H9 (cell line): Measurements from ENCODE around the gene NADK. TPM values are rescaled to one million over a fixed set of nuclear protein-coding genes. Genes with fewer than 3 reads are reported as not detected.

ENCODE experiments used
- DNase-seq: peaks from one replicate; pipeline ENCODE4 v3.0.0-alpha.2; 2017
- H2AFZ ChIP-seq: one replicate; pipeline ENCODE4 v1.6.1; 2013; ENCODE audit warnings: mild to moderate bottlenecking, low read length, control low read depth, moderate library complexity
- H2AK5ac ChIP-seq: 2 replicates; pipeline ENCODE4 v1.6.1; 2013; ENCODE audit warnings: low read length, control low read depth, mixed read lengths; ENCODE audit not compliant: insufficient read length
- H2BK120ac ChIP-seq: one replicate; pipeline ENCODE4 v1.6.1; 2013; ENCODE audit warnings: low read depth, mild to moderate bottlenecking, low read length, control low read depth, inconsistent platforms; ENCODE audit not compliant: poor library complexity, severe bottlenecking
- H2BK12ac ChIP-seq: 2 replicates; pipeline ENCODE4 v1.6.1; 2013; ENCODE audit warnings: low read length, control low read depth, mixed read lengths, low read depth; ENCODE audit not compliant: insufficient read length
- H2BK15ac ChIP-seq: 2 replicates; pipeline ENCODE4 v1.6.1; 2013; ENCODE audit warnings: low read depth, low read length, control low read depth
- H2BK20ac ChIP-seq: one replicate; pipeline ENCODE4 v1.6.1; 2013; ENCODE audit warnings: low read depth, mild to moderate bottlenecking, low read length, control low read depth, inconsistent platforms; ENCODE audit not compliant: poor library complexity, severe bottlenecking
- H2BK5ac ChIP-seq: 2 replicates; pipeline ENCODE4 v1.6.1; 2013; ENCODE audit warnings: low read length, control low read depth, mixed read lengths; ENCODE audit not compliant: insufficient read length
- H3K14ac ChIP-seq: 2 replicates; pipeline ENCODE4 v1.6.1; 2013; ENCODE audit warnings: low read length, control low read depth; ENCODE audit not compliant: insufficient read depth
- H3K18ac ChIP-seq: 2 replicates; pipeline ENCODE4 v1.6.1; 2013; ENCODE audit warnings: low read depth, mild to moderate bottlenecking, mixed read lengths, low read length, control low read depth; ENCODE audit not compliant: insufficient read length
- H3K23ac ChIP-seq: 2 replicates; pipeline ENCODE4 v1.6.1; 2013; ENCODE audit warnings: low read length, control low read depth, mixed read lengths, low read depth; ENCODE audit not compliant: insufficient read length
- H3K23me2 ChIP-seq: 2 replicates; pipeline ENCODE4 v1.6.1; 2013; ENCODE audit warnings: low read depth, mild to moderate bottlenecking, mixed read lengths, low read length, control low read depth; ENCODE audit not compliant: insufficient read length, poor library complexity, severe bottlenecking
- H3K27ac ChIP-seq: 2 replicates; pipeline ENCODE4 v1.5.1; 2013; ENCODE audit warnings: low read length, control low read depth, mixed read lengths, low read depth; ENCODE audit not compliant: insufficient read length
- H3K27me3 ChIP-seq: 2 replicates; pipeline ENCODE4 v1.6.1; 2013; ENCODE audit warnings: low read length, control low read depth, inconsistent platforms; ENCODE audit not compliant: insufficient read depth
- H3K4ac ChIP-seq: 2 replicates; pipeline ENCODE4 v1.6.1; 2013; ENCODE audit warnings: low read depth, mild to moderate bottlenecking, control low read depth, inconsistent platforms, low read length, moderate library complexity
- H3K4me1 ChIP-seq: 2 replicates; pipeline ENCODE4 v1.6.1; 2013; ENCODE audit warnings: low read length, control low read depth, inconsistent platforms; ENCODE audit not compliant: insufficient read depth
- H3K4me2 ChIP-seq: 2 replicates; pipeline ENCODE4 v1.6.1; 2013; ENCODE audit warnings: low read length, control low read depth, mixed read lengths; ENCODE audit not compliant: insufficient read length, insufficient read depth
- H3K56ac ChIP-seq: 2 replicates; pipeline ENCODE4 v1.6.1; 2013; ENCODE audit warnings: low read depth, mild to moderate bottlenecking, mixed read lengths, low read length, control low read depth; ENCODE audit not compliant: insufficient read length
- H3K79me1 ChIP-seq: 2 replicates; pipeline ENCODE4 v1.6.1; 2013; ENCODE audit warnings: low read depth, mild to moderate bottlenecking, moderate library complexity, low read length, control low read depth, inconsistent platforms; ENCODE audit not compliant: insufficient read depth, poor library complexity, severe bottlenecking
- H3K79me2 ChIP-seq: 2 replicates; pipeline ENCODE4 v1.6.1; 2013; ENCODE audit warnings: low read length, control low read depth, inconsistent platforms; ENCODE audit not compliant: insufficient read depth
- H3K9ac ChIP-seq: 2 replicates; pipeline ENCODE4 v1.6.1; 2013; ENCODE audit warnings: low read length, control low read depth, mixed read lengths; ENCODE audit not compliant: insufficient read length; ENCODE audit errors: extremely low read depth
- H3K9me3 ChIP-seq: one replicate; pipeline ENCODE4 v1.6.1; 2013; ENCODE audit warnings: low read depth, low read length, inconsistent platforms; ENCODE audit not compliant: control insufficient read depth
- H3T11ph ChIP-seq: one replicate; pipeline ENCODE4 v1.6.1; 2013; ENCODE audit warnings: mild to moderate bottlenecking, low read length, control low read depth, inconsistent platforms
- H4K20me1 ChIP-seq: one replicate; pipeline ENCODE4 v1.6.1; 2013; ENCODE audit not compliant: control insufficient read depth, insufficient read length, insufficient read depth
- H4K5ac ChIP-seq: 2 replicates; pipeline ENCODE4 v1.6.1; 2013; ENCODE audit warnings: low read depth, mild to moderate bottlenecking, mixed read lengths, low read length, control low read depth; ENCODE audit not compliant: insufficient read length
- H4K8ac ChIP-seq: replicated peaks from 2 replicates; pipeline ENCODE4 v1.6.1; 2013; ENCODE audit warnings: low read length, control low read depth, mixed read lengths, low read depth; ENCODE audit not compliant: insufficient read length
- H4K91ac ChIP-seq: 2 replicates; pipeline ENCODE4 v1.6.1; 2013; ENCODE audit warnings: low read depth, mild to moderate bottlenecking, moderate library complexity, mixed read lengths, low read length, control low read depth; ENCODE audit not compliant: insufficient read length
- H3K27ac Mint-ChIP-seq, 3 experiments: 2 replicates in 2 of 3; 3 replicates in 1 of 3; pipeline ENCODE4 v1.8.0; 2020 to 2021; ENCODE audit warnings: mixed read lengths in 3 of 3, mild to moderate bottlenecking in 1 of 3, moderate library complexity in 1 of 3
- H3K27me3 Mint-ChIP-seq: 2 replicates; pipeline ENCODE4 v1.8.0; 2021; ENCODE audit warnings: low read depth, mild to moderate bottlenecking, moderate library complexity, mixed read lengths
- H3K36me3 Mint-ChIP-seq, 3 experiments: 2 replicates in 2 of 3; 3 replicates in 1 of 3; pipeline ENCODE4 v1.8.0; 2020 to 2021; ENCODE audit warnings: low read depth in 3 of 3, mixed read lengths in 3 of 3; ENCODE audit not compliant: insufficient read depth in 1 of 3
- H3K4me1 Mint-ChIP-seq, 2 experiments: 2 replicates each; pipeline ENCODE4 v1.8.0; 2020; ENCODE audit warnings: mixed read lengths in 2 of 2
- H3K4me3 Mint-ChIP-seq, 2 experiments: 2 replicates in 1 of 2; 3 replicates in 1 of 2; pipeline ENCODE4 v1.8.0; 2020 to 2021; ENCODE audit warnings: mild to moderate bottlenecking in 2 of 2, mixed read lengths in 2 of 2, moderate library complexity in 1 of 2
- H3K9me3 Mint-ChIP-seq, 2 experiments: 2 replicates in 1 of 2; 3 replicates in 1 of 2; pipeline ENCODE4 v1.8.0; 2020; ENCODE audit warnings: mild to moderate bottlenecking in 2 of 2, mixed read lengths in 2 of 2, moderate library complexity in 1 of 2
- WGBS: extraction: QIAGEN DNeasy Blood & Tissue Kit; methylation state at CpG from one replicate; pipeline ENCODE4 v1.1.7; 2013; ENCODE audit warnings: missing lambda C conversion rate, low lambda C conversion rate, mixed read lengths; ENCODE audit not compliant: insufficient read length; ENCODE audit errors: extremely low coverage; 5-methylcytosine and 5-hydroxymethylcytosine counted together
- total RNA-seq: library from RNA; stranded (reverse); gene quantifications from 2 replicates; pipeline ENCODE4 v1.2.1, GENCODE V29; 2021
- TF ChIP-seq, protein P1 (sequence below): fragments of 200-600 bp; sonication (generic); conservative IDR thresholded peaks from 3 replicates; pipeline ENCODE4 v1.8.0; 2021; ENCODE audit warnings: antibody characterized with exemption, mild to moderate bottlenecking

Gene NADK
- total RNA-seq, 1 experiment from 2014 or later: 105 TPM

DNA sequence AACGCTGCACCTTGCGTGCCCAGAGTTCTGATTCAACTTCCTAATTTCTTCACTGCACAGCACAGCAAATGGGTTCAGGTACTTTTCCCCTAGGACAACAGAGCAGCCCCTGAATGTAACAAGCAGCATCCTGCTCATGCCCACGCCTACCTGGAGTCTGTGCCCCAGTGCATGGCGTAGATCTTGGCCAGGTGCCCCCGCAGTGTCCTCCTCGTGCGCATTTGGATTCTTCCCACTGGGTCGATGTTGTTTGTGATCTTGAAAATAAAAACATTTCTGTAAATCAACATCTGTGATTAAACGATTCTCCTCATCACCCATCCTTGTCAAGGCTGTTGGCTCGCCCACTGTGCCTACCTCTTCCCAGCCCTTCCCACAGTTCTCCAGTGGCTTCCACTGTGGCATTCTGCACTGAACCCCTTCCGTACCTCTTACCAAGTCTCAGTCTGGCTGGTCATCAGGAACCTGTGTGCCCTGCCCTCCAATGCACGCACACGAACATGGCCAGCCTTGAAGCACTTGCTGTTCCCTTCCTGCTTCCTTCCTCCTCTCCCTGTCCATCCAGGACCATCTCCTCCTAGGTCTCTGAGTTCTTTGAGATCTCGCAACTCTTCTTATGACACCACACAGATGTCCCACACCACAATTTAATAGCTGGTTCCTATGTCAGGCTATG is 37.5 kb upstream of the NADK start:
- Histone ChIP-seq H2BK120ac (no peak overlapping the region), H3K18ac (no peak overlapping the region), H3K14ac (no peak overlapping the region), H3K9me3 (no peaks in the 10 kb centered on the region), H2BK20ac (no peak overlapping the region), H3K9ac (no peak overlapping the region), H3K4ac (no peak overlapping the region), H3K27ac (no peak overlapping the region), H3K23me2 (no peaks in the 10 kb centered on the region), H2AFZ (no peak overlapping the region), H4K91ac (no peak overlapping the region), H4K8ac (no peak overlapping the region), H3K27me3 (no peaks in the 10 kb centered on the region), H4K5ac (no peak overlapping the region), H3K4me1 (no peaks in the 10 kb centered on the region), H2AK5ac (no peak overlapping the region), H3T11ph (no peak overlapping the region), H3K79me2 (no peaks in the 10 kb centered on the region; the same call in 1 of the 2 replicates), H2BK12ac (no peak overlapping the region), H3K23ac (no peak overlapping the region), H3K79me1 (no peaks in the 10 kb centered on the region), H2BK15ac (no peak overlapping the region), H2BK5ac (no peak overlapping the region), H4K20me1 (no peaks in the 10 kb centered on the region), H3K56ac (no peak overlapping the region), H3K4me2 (no peak overlapping the region)
- no peaks in the 10 kb centered on the region for H3K9me3 Mint-ChIP-seq
- DNase-seq: no peak
- no CpG with 5 or more reads among the region's 14 CpGs for WGBS
- H3K27ac Mint-ChIP-seq: peak overlapping the region in 1 of 3 experiments; percentile 32; a peak in 3 of 7 replicates
- no peak overlapping the region for H3K4me3 Mint-ChIP-seq
- peaks cover 36 to 71% (median 49%) of the 10 kb centered on the region in 3 experiments; a peak in 6 of 7 replicates for H3K36me3 Mint-ChIP-seq
- H3K4me1 Mint-ChIP-seq: no peaks in the 10 kb centered on the region
- TF ChIP-seq, protein P1, sequence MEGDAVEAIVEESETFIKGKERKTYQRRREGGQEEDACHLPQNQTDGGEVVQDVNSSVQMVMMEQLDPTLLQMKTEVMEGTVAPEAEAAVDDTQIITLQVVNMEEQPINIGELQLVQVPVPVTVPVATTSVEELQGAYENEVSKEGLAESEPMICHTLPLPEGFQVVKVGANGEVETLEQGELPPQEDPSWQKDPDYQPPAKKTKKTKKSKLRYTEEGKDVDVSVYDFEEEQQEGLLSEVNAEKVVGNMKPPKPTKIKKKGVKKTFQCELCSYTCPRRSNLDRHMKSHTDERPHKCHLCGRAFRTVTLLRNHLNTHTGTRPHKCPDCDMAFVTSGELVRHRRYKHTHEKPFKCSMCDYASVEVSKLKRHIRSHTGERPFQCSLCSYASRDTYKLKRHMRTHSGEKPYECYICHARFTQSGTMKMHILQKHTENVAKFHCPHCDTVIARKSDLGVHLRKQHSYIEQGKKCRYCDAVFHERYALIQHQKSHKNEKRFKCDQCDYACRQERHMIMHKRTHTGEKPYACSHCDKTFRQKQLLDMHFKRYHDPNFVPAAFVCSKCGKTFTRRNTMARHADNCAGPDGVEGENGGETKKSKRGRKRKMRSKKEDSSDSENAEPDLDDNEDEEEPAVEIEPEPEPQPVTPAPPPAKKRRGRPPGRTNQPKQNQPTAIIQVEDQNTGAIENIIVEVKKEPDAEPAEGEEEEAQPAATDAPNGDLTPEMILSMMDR: no peak
- no peaks in the 10 kb centered on the region; the same call in 1 of the 2 replicates for H3K27me3 Mint-ChIP-seq
